ENCODE results near the gene FOXJ3.

GRCh38 chr1:42250164-42250563 is 84.9 kb downstream of the FOXJ3 start:
- no peak for TF ChIP-seq POLR2AphosphoS5 (IDR thresholded peaks at IDR 0.05)
- TF ChIP-seq, protein P1, sequence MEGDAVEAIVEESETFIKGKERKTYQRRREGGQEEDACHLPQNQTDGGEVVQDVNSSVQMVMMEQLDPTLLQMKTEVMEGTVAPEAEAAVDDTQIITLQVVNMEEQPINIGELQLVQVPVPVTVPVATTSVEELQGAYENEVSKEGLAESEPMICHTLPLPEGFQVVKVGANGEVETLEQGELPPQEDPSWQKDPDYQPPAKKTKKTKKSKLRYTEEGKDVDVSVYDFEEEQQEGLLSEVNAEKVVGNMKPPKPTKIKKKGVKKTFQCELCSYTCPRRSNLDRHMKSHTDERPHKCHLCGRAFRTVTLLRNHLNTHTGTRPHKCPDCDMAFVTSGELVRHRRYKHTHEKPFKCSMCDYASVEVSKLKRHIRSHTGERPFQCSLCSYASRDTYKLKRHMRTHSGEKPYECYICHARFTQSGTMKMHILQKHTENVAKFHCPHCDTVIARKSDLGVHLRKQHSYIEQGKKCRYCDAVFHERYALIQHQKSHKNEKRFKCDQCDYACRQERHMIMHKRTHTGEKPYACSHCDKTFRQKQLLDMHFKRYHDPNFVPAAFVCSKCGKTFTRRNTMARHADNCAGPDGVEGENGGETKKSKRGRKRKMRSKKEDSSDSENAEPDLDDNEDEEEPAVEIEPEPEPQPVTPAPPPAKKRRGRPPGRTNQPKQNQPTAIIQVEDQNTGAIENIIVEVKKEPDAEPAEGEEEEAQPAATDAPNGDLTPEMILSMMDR (IDR thresholded peaks at IDR 0.05): no peak
- TF ChIP-seq POLR2A (IDR thresholded peaks at IDR 0.05): no peak

All from sigmoid colon (tissue), 4 donors.